Endothelial cell of umbilical vein (primary cell): Measurements from ENCODE around the gene OSBPL8. TPM values are rescaled to one million over a fixed set of nuclear protein-coding genes. Genes with fewer than 3 reads are reported as not detected.

Experiments used
- BruUV-seq: library from RNA; stranded (reverse); fragments of 400-500 nt; replicated peaks from 2 replicates; lab custom pipeline; 2021; lab: Mats Ljungman, UMichigan
- CTCF ChIA-PET: fragments of 300-600, 350-600 bp; sonication (Branson Sonifier 250); formaldehyde crosslinking; loops from one replicate; lab custom pipeline; 2021; ENCODE audit warnings: antibody characterized with exemption, inconsistent platforms; lab: Charles Lee
- POLR2A ChIA-PET: fragments of 300-600, 350-600 bp; sonication (Branson Sonifier 250); formaldehyde crosslinking; loops from one replicate; lab custom pipeline; 2021; ENCODE audit warnings: antibody characterized with exemption, inconsistent platforms; lab: Charles Lee
- DNase-seq: peaks from one replicate; pipeline ENCODE4 v3.0.0-alpha.2; 2011; ENCODE audit warnings: low read depth, low spot score
- FAIRE-seq: peaks from 2 replicates; lab custom pipeline; 2011; peaks lifted over from hg19 to GRCh38; lab: Jason Lieb, UNC
- H2AFZ ChIP-seq: 2 replicates; pipeline ENCODE4 v1.6.0; 2012; ENCODE audit warnings: low read depth, low read length, control low read depth, inconsistent platforms
- H3K27ac ChIP-seq: 2 replicates; pipeline ENCODE4 v1.5.1; 2011; ENCODE audit warnings: low read depth, mild to moderate bottlenecking, control low read depth, low read length, moderate library complexity; ENCODE audit not compliant: insufficient read depth
- H3K27me3 ChIP-seq, 2 experiments: 2 replicates each; pipeline versions ENCODE4 v1.6.0 to v1.6.1; 2011; ENCODE audit warnings: low read length in 2 of 2, mixed read lengths in 1 of 2; ENCODE audit not compliant: control insufficient read depth in 2 of 2, insufficient read depth in 2 of 2
- H3K36me3 ChIP-seq, 2 experiments: 2 replicates in 1 of 2; 3 replicates in 1 of 2; pipeline ENCODE4 v1.5.1; 2011; ENCODE audit warnings: low read length in 2 of 2, mild to moderate bottlenecking in 1 of 2, moderate library complexity in 1 of 2; ENCODE audit not compliant: control insufficient read depth in 2 of 2, insufficient read depth in 2 of 2; ENCODE audit errors: extremely low read depth in 1 of 2
- H3K4me1 ChIP-seq: 3 replicates; pipeline ENCODE4 v1.5.1; 2011; ENCODE audit warnings: mild to moderate bottlenecking, low read length; ENCODE audit not compliant: control insufficient read depth, insufficient read depth; ENCODE audit errors: extremely low read depth
- H3K4me2 ChIP-seq: 2 replicates; pipeline ENCODE4 v1.6.1; 2011; ENCODE audit warnings: low read length, control low read depth, mixed read lengths; ENCODE audit not compliant: insufficient read depth
- H3K4me3 ChIP-seq, 3 experiments: fragments of 200-600 bp in 1 of 3; sonication (generic), shearing (Covaris generic) in 1 of 3; replicated peaks in 1 of 3; 2 replicates each; pipeline ENCODE4 v1.5.1; 2011 to 2016; ENCODE audit warnings: control low read depth in 3 of 3, low read length in 3 of 3, mild to moderate bottlenecking in 2 of 3, inconsistent platforms in 1 of 3, low read depth in 1 of 3, moderate library complexity in 1 of 3; ENCODE audit not compliant: insufficient read depth in 1 of 3
- H3K79me2 ChIP-seq: 2 replicates; pipeline ENCODE4 v1.6.0; 2012; ENCODE audit warnings: low read length, inconsistent platforms; ENCODE audit not compliant: control insufficient read depth, insufficient read depth
- H3K9ac ChIP-seq: replicated peaks from 2 replicates; pipeline ENCODE3; 2011; ENCODE audit warnings: low read length, control low read depth; ENCODE audit not compliant: insufficient read depth; ENCODE audit errors: extremely low read depth
- H3K9me1 ChIP-seq: replicated peaks from 3 replicates; pipeline ENCODE4 v1.6.0; 2011; ENCODE audit warnings: mild to moderate bottlenecking, low read length; ENCODE audit not compliant: control insufficient read depth, insufficient read depth; ENCODE audit errors: extremely low read depth
- H3K9me3 ChIP-seq: replicated peaks from 2 replicates; pipeline ENCODE4 v1.5.1; 2012; ENCODE audit warnings: low read length, inconsistent platforms; ENCODE audit not compliant: control insufficient read depth, insufficient read depth
- H4K20me1 ChIP-seq: replicated peaks from 2 replicates; pipeline ENCODE3; 2011; ENCODE audit warnings: mild to moderate bottlenecking, low read length; ENCODE audit not compliant: control insufficient read depth, insufficient read depth; ENCODE audit errors: extremely low read depth
- CTCF ChIP-seq, 2 donors: IDR thresholded peaks; 1 replicate in 1 of 2; 2 replicates in 1 of 2; pipeline ENCODE4 v1.5.1; 2011; ENCODE audit warnings: low read length in 2 of 2, mild to moderate bottlenecking in 2 of 2, moderate library complexity in 2 of 2, control low read depth in 1 of 2, inconsistent platforms in 1 of 2, low read depth in 1 of 2; ENCODE audit not compliant: insufficient read depth in 1 of 2; ENCODE audit errors: extremely low read depth in 1 of 2
- EZH2 ChIP-seq: IDR thresholded peaks from 2 replicates; pipeline ENCODE4 v1.6.1; 2012; ENCODE audit warnings: borderline replicate concordance, low read depth, mild to moderate bottlenecking, moderate library complexity, low read length, inconsistent platforms; ENCODE audit not compliant: severe bottlenecking
- FOS ChIP-seq: IDR thresholded peaks from 2 replicates; pipeline ENCODE4 v1.6.1; 2011; ENCODE audit warnings: mild to moderate bottlenecking, low read length, moderate library complexity, borderline replicate concordance; ENCODE audit not compliant: insufficient read depth
- GATA2 ChIP-seq: IDR thresholded peaks from 2 replicates; pipeline ENCODE4 v1.7.0; 2011; ENCODE audit warnings: low read depth, mild to moderate bottlenecking, moderate library complexity, mixed read lengths, low read length; ENCODE audit not compliant: insufficient read length, insufficient read depth
- JUN ChIP-seq: IDR thresholded peaks from 2 replicates; pipeline ENCODE4 v1.6.1; 2011; ENCODE audit warnings: borderline replicate concordance, low read depth; ENCODE audit not compliant: insufficient read length, insufficient read depth
- MYC ChIP-seq: IDR thresholded peaks from one replicate; pipeline ENCODE4 v1.6.1; 2011; ENCODE audit warnings: mild to moderate bottlenecking, low read depth, low read length
- POLR2A ChIP-seq: IDR thresholded peaks from 2 replicates; pipeline ENCODE4 v1.6.1; 2012; ENCODE audit warnings: low read depth, mild to moderate bottlenecking, control low read depth, low read length
- dilution Hi-C: fragments of 300-500 bp; cut with MboI; formaldehyde crosslinking; loops from one replicate; pipeline ENCODE4 v1.15.0; 2019; ENCODE audit warnings: low sequenced_read_pairs; ENCODE audit not compliant: extremely low pct_ligation_motif_present
- intact Hi-C: fragments of 100-400 bp; cut with micrococcal nuclease; formaldehyde crosslinking; loops from one replicate; pipeline ENCODE4 v1.10.0; 2022
- polyA plus RNA-seq, 4 experiments: library from polyadenylated mRNA; depleted of rRNA in 3 of 4; stranded (reverse) in 3 of 4; unstranded in 1 of 4; fragments of >200 nt; gene quantifications; 2 replicates each; pipeline versions ENCODE4 v1.2.1 to v1.2.3, GENCODE V29; 2011 to 2012; ENCODE audit warnings: missing spikeins in 1 of 4
- total RNA-seq: library from RNA; stranded (reverse); gene quantifications from 2 replicates; pipeline ENCODE4 v1.2.3, GENCODE V29; 2021
- TF ChIP-seq, protein P1 (sequence below): IDR thresholded peaks from 2 replicates; pipeline ENCODE4 v1.6.1; 2011; ENCODE audit not compliant: insufficient read depth, insufficient read length

The OSBPL8 gene
- total and polyA plus RNA-seq, 2 donors (not counting 3 experiments of a cell fraction or from before 2014, with no cell fraction given) = 10.3 to 47.6 TPM

DNA sequence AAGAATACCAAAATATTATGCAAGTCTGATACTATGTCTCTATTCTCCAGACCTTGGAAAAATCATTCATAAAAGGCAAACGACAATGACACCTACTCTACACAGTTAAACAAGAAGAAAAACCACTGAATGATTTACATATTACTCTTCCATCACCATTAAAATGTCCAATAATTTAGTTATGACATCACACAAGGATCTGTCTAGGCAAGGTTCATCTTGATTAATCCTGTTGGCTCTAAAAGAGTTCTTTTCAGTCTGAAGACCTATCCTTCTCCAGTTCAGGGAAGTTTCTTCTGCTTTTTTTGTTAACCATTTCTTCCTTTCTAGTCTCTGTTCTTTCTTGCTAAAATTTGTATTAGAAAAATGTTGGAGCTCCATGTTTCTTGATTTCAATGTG is 64.0 kb downstream of the OSBPL8 start:
- Histone ChIP-seq H3K27me3 (no peaks in the 10 kb centered on the region), H2AFZ (no peak overlapping the region), H3K4me3 (no peak overlapping the region), H3K9me1 (no peaks in the 10 kb centered on the region), H3K9ac (no peak overlapping the region), H3K27ac (no peak overlapping the region), H3K4me2 (no peak overlapping the region), H3K4me1 (no peaks in the 10 kb centered on the region), H4K20me1 (no peaks in the 10 kb centered on the region), H3K36me3 (no peaks in the 10 kb centered on the region), H3K79me2 (no peaks in the 10 kb centered on the region), H3K9me3 (no peaks in the 10 kb centered on the region)
- no TSS peak for BruUV-seq
- POLR2A ChIA-PET = no interaction called here
- CTCF ChIA-PET = interaction anchor here (0.5 to 1.6 kb wide), 3 partner anchors 40 to 382 kb away, joined by 4 read pairs; no protein-coding TSS in a partner anchor
- dilution Hi-C loops = no loop called here
- intact Hi-C loops = no loop called here
- TF ChIP-seq CTCF (IDR thresholded peaks at IDR 0.05; ENCODE audit: extremely low read depth in 1 of 2, insufficient read depth in 1 of 2, low read depth in 1 of 2, low read length in 2 of 2) = no peak
- no peak for TF ChIP-seq JUN
- no peak for TF ChIP-seq GATA2
- TF ChIP-seq MYC = no peak
- TF ChIP-seq, protein P1, sequence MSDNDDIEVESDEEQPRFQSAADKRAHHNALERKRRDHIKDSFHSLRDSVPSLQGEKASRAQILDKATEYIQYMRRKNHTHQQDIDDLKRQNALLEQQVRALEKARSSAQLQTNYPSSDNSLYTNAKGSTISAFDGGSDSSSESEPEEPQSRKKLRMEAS = no peak
- no peak for TF ChIP-seq FOS
- no peak for TF ChIP-seq POLR2A
- no peak for TF ChIP-seq EZH2
- FAIRE-seq (no peak), DNase-seq (no peak)
